GM12878 (cell line): ENCODE data around the gene HEPHL1. TPM values are rescaled to one million over a fixed set of nuclear protein-coding genes. Genes with fewer than 3 reads are reported as not detected.

ENCODE experiments used
- ATAC-seq: fragments of 200-7000 bp; cut with Tn5 transposase; 3 replicates; pipeline ENCODE4 v1.9.1; 2020; ENCODE audit warnings: mild to moderate bottlenecking, moderate library complexity
- BruUV-seq: library from RNA; stranded (reverse); fragments of 400-500 nt; replicated peaks from 2 replicates; lab custom pipeline; 2021; lab: Mats Ljungman, UMichigan
- CTCF ChIA-PET: fragments of 300-600 bp; sonication (Branson Sonifier 250); formaldehyde crosslinking; extraction: SDS; loops from one replicate; lab custom pipeline; 2021; ENCODE audit warnings: inconsistent platforms; lab: Yijun Ruan, JAX
- POLR2A ChIA-PET: fragments of 350-600 bp; formaldehyde crosslinking; extraction: SDS; loops from one replicate; lab custom pipeline; 2021; ENCODE audit warnings: inconsistent platforms; lab: Charles Lee
- RAD21 ChIA-PET: fragments of 300-600 bp; sonication (Branson Sonifier 250); formaldehyde crosslinking; loops from one replicate; lab custom pipeline; 2023; ENCODE audit warnings: antibody characterized with exemption; ENCODE audit not compliant: unreplicated experiment; lab: Charles Lee
- SMC1A ChIA-PET: fragments of 300-600 bp; sonication (Branson Sonifier 250); formaldehyde crosslinking; loops from one replicate; lab custom pipeline; 2023; ENCODE audit not compliant: unreplicated experiment, uncharacterized antibody; lab: Charles Lee
- DNase-seq: peaks from one replicate; pipeline ENCODE4 v3.0.0-alpha.2; 2011; ENCODE audit warnings: low read depth, low spot score
- FAIRE-seq: peaks from 3 replicates; lab custom pipeline; 2011; peaks lifted over from hg19 to GRCh38; lab: Jason Lieb, UNC
- H2AFZ ChIP-seq: 2 replicates; pipeline ENCODE4 v1.6.0; 2011; ENCODE audit warnings: low read depth, low read length, control low read depth; ENCODE audit not compliant: control insufficient read depth
- H3K27ac ChIP-seq: 2 replicates; pipeline ENCODE4 v1.5.1; 2011; ENCODE audit warnings: control low read depth; ENCODE audit not compliant: control insufficient read depth, insufficient read depth
- H3K27me3 ChIP-seq, 2 experiments: replicated peaks in 1 of 2; 2 replicates each; pipeline versions ENCODE4 v1.6.0 to v1.6.1; 2011; ENCODE audit warnings: low read length in 1 of 2; ENCODE audit not compliant: control insufficient read depth in 2 of 2, insufficient read depth in 2 of 2
- H3K36me3 ChIP-seq, 2 experiments: 2 replicates each; pipeline ENCODE4 v1.5.1; 2011; ENCODE audit warnings: low read length in 1 of 2; ENCODE audit not compliant: control insufficient read depth in 2 of 2, insufficient read depth in 2 of 2
- H3K4me1 ChIP-seq: 2 replicates; pipeline ENCODE4 v1.6.1; 2011; ENCODE audit warnings: mild to moderate bottlenecking, low read length, moderate library complexity, mixed read lengths; ENCODE audit not compliant: control insufficient read depth, insufficient read depth
- H3K4me2 ChIP-seq: 2 replicates; pipeline ENCODE4 v1.6.0; 2011; ENCODE audit warnings: control low read depth; ENCODE audit not compliant: control insufficient read depth, insufficient read depth
- H3K4me3 ChIP-seq: fragments of 200-600 bp; sonication (generic); 2 replicates; pipeline ENCODE4 v1.5.1; 2016
- H3K79me2 ChIP-seq: 2 replicates; pipeline ENCODE4 v1.6.0; 2011; ENCODE audit warnings: low read length; ENCODE audit not compliant: control insufficient read depth, insufficient read depth
- H3K9ac ChIP-seq: 2 replicates; pipeline ENCODE4 v1.8.0; 2011; ENCODE audit warnings: low read length, control low read depth, mixed read lengths; ENCODE audit not compliant: control insufficient read depth, insufficient read depth
- H3K9me3 ChIP-seq: replicated peaks from 3 replicates; pipeline ENCODE4 v1.5.1; 2011; ENCODE audit warnings: mild to moderate bottlenecking, low read length; ENCODE audit not compliant: control insufficient read depth, insufficient read depth
- H4K20me1 ChIP-seq: 2 replicates; pipeline ENCODE4 v1.6.0; 2011; ENCODE audit not compliant: control insufficient read depth, insufficient read depth
- CHD4 ChIP-seq: fragments of 200-600 bp; sonication (generic); IDR thresholded peaks from 2 replicates; pipeline ENCODE4 v1.6.1; 2016; ENCODE audit warnings: mild to moderate bottlenecking
- KDM1A ChIP-seq: fragments of 200-600 bp; sonication (generic); IDR thresholded peaks from 2 replicates; pipeline ENCODE4 v1.6.1; 2016; ENCODE audit warnings: borderline replicate concordance
- MTA2 ChIP-seq: fragments of 450-650 bp; IDR thresholded peaks from 2 replicates; pipeline ENCODE4 v1.6.1; 2016; ENCODE audit warnings: low read depth, mild to moderate bottlenecking, moderate library complexity
- NR2C1 ChIP-seq: fragments of 450-650 bp; IDR thresholded peaks from 2 replicates; pipeline ENCODE4 v1.6.1; 2017; ENCODE audit warnings: antibody characterized with exemption, mild to moderate bottlenecking, moderate library complexity
- RB1 ChIP-seq: fragments of 450-650 bp; formaldehyde crosslinking; IDR thresholded peaks from 2 replicates; pipeline ENCODE4 v1.6.1; 2017; ENCODE audit warnings: mild to moderate bottlenecking, borderline replicate concordance
- RFX5 ChIP-seq: IDR thresholded peaks from 2 replicates; pipeline ENCODE4 v1.6.1; 2011; ENCODE audit warnings: low read depth, low read length, improper control_type of control experiment
- SMAD5 ChIP-seq: IDR thresholded peaks from 2 replicates; pipeline ENCODE4 v1.6.1; 2016; ENCODE audit warnings: antibody characterized with exemption, low read depth
- SP1 ChIP-seq: IDR thresholded peaks from one replicate; pipeline ENCODE4 v1.6.1; 2011; ENCODE audit warnings: low read depth, low read length
- TARDBP ChIP-seq: IDR thresholded peaks from 2 replicates; pipeline ENCODE4 v1.6.1; 2016; ENCODE audit warnings: borderline replicate concordance
- WGBS: methylation state at CpG from one replicate; pipeline ENCODE4 v1.1.6; 2016; ENCODE audit warnings: low lambda C conversion rate; ENCODE audit not compliant: insufficient replicate concordance, insufficient coverage; ENCODE audit errors: missing lambda C conversion rate; 5-methylcytosine and 5-hydroxymethylcytosine counted together
- in situ Hi-C: fragments of 300-500 bp; cut with MboI; formaldehyde crosslinking; loops from 9 replicates; pipeline ENCODE4 v1.14.3; 2018; ENCODE audit warnings: mixed read lengths
- intact Hi-C: fragments of 100-400 bp; cut with micrococcal nuclease; formaldehyde crosslinking; loops from one replicate; pipeline ENCODE4 v1.14.2; 2022; ENCODE audit not compliant: unreplicated experiment
- polyA plus RNA-seq, 11 experiments: library from polyadenylated mRNA; depleted of rRNA in 4 of 11; unstranded in 6 of 11; stranded (reverse) in 5 of 11; fragments of >200 nt; fragmentation: Nextera tagmentation in 4 of 11; fragmentation: Illumina TruSeq in 1 of 11; extraction: Ambion mirVana in 4 of 11; extraction: Trizol in 1 of 11; gene quantifications; 1 replicate in 1 of 11; 2 replicates in 10 of 11; pipeline versions ENCODE4 v1.2.1 to v1.2.3, GENCODE V29; 2011 to 2016; ENCODE audit warnings: inconsistent platforms in 2 of 11, missing spikeins in 2 of 11, low read depth in 1 of 11
- total RNA-seq, 4 experiments: library from RNA; depleted of rRNA in 3 of 4; stranded (reverse); fragments of >200 nt in 3 of 4; fragmentation: Illumina TruSeq in 1 of 4; extraction: Trizol in 1 of 4; gene quantifications; 2 replicates each; pipeline versions ENCODE4 v1.2.1 to v1.2.3, GENCODE V29; 2013 to 2021
- TF ChIP-seq, protein P1 (sequence below): fragments of 450-650 bp; IDR thresholded peaks from 2 replicates; pipeline ENCODE4 v1.6.1; 2017; ENCODE audit warnings: mild to moderate bottlenecking, moderate library complexity

HEPHL1 gene
- total and polyA plus RNA-seq, 10 of the 15 experiments (the other 5 are each of a cell fraction or from before 2014, with no cell fraction given), result 0.02 to 0.08 (median 0.05) TPM; not detected in 6

DNA sequence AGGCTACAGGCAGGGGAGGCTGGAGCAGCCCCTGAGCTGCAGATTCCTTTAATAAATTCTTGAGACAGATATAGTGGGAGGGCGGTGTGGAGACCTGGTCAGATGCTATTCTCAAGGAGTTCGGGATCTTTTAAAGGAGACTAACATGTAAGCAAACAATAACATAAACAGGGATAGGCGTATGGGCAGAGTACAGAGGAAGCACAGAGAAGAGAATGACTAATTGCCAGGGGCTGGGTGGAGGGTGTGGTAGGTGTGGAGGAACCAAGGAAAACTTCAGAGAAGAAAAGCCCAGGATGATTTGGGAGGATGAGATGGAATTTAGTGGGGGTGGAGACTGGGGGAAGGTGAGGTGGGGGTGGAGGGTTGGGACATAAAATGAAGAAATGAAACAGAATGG lies 9.7 kb upstream of the HEPHL1 start:
- RAD21 ChIA-PET, result no interaction called here
- no peak for FAIRE-seq
- TF ChIP-seq RFX5 (no peak), KDM1A (no peak)
- no peak overlapping the region for H3K4me3 ChIP-seq
- H2AFZ ChIP-seq, result no peak overlapping the region
- DNase-seq, result no peak
- H4K20me1 ChIP-seq, result no peaks in the 10 kb centered on the region
- BruUV-seq, result no TSS peak
- H3K9ac ChIP-seq, result no peak overlapping the region
- WGBS, result 0% methylated on average over 3 of the region's 3 CpGs
- no peaks in the 10 kb centered on the region for H3K9me3 ChIP-seq
- POLR2A ChIA-PET, result no interaction called here
- in situ Hi-C loops, result no loop called here
- intact Hi-C loops, result no loop called here
- CTCF ChIA-PET, result no interaction called here
- no peaks in the 10 kb centered on the region; a peak in 1 of 4 replicates for H3K27me3 ChIP-seq
- H3K36me3 ChIP-seq, result no peaks in the 10 kb centered on the region
- H3K79me2 ChIP-seq, result no peaks in the 10 kb centered on the region
- ATAC-seq, result no peak
- no peak overlapping the region for H3K4me2 ChIP-seq
- H3K4me1 ChIP-seq, result no peaks in the 10 kb centered on the region
- SMC1A ChIA-PET, result no interaction called here
- no peak overlapping the region for H3K27ac ChIP-seq

DNA sequence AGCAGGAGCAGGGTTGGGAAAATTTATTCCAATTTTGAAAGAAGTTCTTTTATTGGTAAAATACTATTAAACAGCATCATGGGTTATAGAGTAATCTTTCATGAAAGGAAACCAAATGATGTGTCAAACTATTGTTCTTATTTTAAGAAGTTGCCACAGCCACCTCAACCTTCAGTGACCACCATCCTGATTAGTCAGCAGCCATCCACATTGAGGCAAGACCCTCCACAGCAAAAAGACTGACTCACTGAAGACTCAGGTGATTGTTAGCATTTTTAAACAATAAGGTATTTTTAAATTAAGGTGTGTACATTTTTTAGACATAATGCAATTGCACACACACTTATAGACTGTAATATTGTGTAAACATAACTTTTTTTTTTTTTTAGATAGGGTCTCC lies 3.7 kb upstream of the HEPHL1 start:
- intact Hi-C loops (no loop called here), in situ Hi-C loops (no loop called here)
- H4K20me1 ChIP-seq, result no peaks in the 10 kb centered on the region
- H3K4me3 ChIP-seq, result no peak overlapping the region
- H2AFZ ChIP-seq, result no peak overlapping the region
- SMC1A ChIA-PET, result no interaction called here
- no peak overlapping the region for H3K4me2 ChIP-seq
- no peaks in the 10 kb centered on the region for H3K79me2 ChIP-seq
- CTCF ChIA-PET, result no interaction called here
- H3K4me1 ChIP-seq, result no peaks in the 10 kb centered on the region
- no peaks in the 10 kb centered on the region for H3K36me3 ChIP-seq
- POLR2A ChIA-PET, result no interaction called here
- no peak for FAIRE-seq
- H3K27ac ChIP-seq, result no peak overlapping the region
- no peak overlapping the region for H3K9ac ChIP-seq
- no peak for DNase-seq
- ATAC-seq, result no peak
- TF ChIP-seq, protein P1, sequence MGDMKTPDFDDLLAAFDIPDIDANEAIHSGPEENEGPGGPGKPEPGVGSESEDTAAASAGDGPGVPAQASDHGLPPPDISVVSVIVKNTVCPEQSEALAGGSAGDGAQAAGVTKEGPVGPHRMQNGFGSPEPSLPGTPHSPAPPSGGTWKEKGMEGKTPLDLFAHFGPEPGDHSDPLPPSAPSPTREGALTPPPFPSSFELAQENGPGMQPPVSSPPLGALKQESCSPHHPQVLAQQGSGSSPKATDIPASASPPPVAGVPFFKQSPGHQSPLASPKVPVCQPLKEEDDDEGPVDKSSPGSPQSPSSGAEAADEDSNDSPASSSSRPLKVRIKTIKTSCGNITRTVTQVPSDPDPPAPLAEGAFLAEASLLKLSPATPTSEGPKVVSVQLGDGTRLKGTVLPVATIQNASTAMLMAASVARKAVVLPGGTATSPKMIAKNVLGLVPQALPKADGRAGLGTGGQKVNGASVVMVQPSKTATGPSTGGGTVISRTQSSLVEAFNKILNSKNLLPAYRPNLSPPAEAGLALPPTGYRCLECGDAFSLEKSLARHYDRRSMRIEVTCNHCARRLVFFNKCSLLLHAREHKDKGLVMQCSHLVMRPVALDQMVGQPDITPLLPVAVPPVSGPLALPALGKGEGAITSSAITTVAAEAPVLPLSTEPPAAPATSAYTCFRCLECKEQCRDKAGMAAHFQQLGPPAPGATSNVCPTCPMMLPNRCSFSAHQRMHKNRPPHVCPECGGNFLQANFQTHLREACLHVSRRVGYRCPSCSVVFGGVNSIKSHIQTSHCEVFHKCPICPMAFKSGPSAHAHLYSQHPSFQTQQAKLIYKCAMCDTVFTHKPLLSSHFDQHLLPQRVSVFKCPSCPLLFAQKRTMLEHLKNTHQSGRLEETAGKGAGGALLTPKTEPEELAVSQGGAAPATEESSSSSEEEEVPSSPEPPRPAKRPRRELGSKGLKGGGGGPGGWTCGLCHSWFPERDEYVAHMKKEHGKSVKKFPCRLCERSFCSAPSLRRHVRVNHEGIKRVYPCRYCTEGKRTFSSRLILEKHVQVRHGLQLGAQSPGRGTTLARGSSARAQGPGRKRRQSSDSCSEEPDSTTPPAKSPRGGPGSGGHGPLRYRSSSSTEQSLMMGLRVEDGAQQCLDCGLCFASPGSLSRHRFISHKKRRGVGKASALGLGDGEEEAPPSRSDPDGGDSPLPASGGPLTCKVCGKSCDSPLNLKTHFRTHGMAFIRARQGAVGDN, result no peak
- TF ChIP-seq CHD4, result no peak
- no peak for TF ChIP-seq MTA2
- TF ChIP-seq NR2C1, result no peak
- no peak for TF ChIP-seq RB1
- TF ChIP-seq SP1, result no peak
- no peak for TF ChIP-seq TARDBP
- TF ChIP-seq SMAD5, result no peak
- TF ChIP-seq, all 136 proteins: peak for 0
- RAD21 ChIA-PET, result no interaction called here
- no peaks in the 10 kb centered on the region; a peak in 1 of 4 replicates for H3K27me3 ChIP-seq
- H3K9me3 ChIP-seq, result no peaks in the 10 kb centered on the region
- BruUV-seq, result no TSS peak
